Glomerular visceral epithelial cell (primary cell): ENCODE data around the gene SDC3.
A peak's percentile ranks its signal among the peaks of the same experiment; 100 is the strongest.
"Not testable (repeated sequence)": the region's sequence is repeated elsewhere in the genome, so short reads cannot be mapped to it uniquely, and the experiment has no call there.

Experiments used
- DNase-seq: peaks from one replicate; pipeline ENCODE4 v3.0.0-alpha.2; 2016; ENCODE audit errors: extremely low spot score

Gene SDC3, protein sequence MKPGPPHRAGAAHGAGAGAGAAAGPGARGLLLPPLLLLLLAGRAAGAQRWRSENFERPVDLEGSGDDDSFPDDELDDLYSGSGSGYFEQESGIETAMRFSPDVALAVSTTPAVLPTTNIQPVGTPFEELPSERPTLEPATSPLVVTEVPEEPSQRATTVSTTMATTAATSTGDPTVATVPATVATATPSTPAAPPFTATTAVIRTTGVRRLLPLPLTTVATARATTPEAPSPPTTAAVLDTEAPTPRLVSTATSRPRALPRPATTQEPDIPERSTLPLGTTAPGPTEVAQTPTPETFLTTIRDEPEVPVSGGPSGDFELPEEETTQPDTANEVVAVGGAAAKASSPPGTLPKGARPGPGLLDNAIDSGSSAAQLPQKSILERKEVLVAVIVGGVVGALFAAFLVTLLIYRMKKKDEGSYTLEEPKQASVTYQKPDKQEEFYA

DNA sequence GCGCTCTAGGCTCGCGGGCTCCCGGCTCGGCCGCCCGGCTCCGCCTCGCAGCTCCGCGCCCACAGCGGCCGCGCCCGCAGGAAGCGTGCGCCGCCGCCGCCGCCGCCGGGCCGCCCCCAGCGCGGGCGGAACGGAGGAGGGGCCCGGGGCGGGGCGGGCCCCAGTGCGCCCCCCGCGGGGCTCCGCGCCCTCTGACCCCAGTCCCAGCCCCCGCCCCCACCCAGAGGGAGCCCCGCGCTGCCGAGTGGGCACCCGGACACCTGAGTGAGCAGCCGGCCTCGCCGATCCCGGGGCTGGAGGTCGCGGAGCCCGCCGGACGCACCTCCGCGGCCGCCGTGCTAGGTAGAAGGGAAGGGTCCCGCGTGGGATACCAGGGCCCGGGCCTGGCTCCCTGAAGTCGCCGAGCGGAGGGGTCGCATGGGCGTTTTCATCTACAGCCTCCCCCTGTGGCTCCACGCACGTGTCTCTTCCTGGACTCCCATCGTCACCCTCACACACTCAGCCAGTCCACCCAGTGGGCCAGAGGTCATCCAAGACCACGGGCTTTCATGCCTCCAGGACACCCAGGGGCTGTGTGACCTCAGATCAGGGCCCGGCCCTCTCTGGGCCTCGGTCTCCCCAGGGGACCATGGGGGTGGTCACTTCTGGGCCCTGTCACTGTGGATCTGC, at the start of gene SDC3:
SDC3 (minus strand) TSS at position 63 of the 669 bp plus-strand sequence. CDS start 172 bp downstream, outside the sequence.
- DNase-seq: peak; percentile 60

DNA sequence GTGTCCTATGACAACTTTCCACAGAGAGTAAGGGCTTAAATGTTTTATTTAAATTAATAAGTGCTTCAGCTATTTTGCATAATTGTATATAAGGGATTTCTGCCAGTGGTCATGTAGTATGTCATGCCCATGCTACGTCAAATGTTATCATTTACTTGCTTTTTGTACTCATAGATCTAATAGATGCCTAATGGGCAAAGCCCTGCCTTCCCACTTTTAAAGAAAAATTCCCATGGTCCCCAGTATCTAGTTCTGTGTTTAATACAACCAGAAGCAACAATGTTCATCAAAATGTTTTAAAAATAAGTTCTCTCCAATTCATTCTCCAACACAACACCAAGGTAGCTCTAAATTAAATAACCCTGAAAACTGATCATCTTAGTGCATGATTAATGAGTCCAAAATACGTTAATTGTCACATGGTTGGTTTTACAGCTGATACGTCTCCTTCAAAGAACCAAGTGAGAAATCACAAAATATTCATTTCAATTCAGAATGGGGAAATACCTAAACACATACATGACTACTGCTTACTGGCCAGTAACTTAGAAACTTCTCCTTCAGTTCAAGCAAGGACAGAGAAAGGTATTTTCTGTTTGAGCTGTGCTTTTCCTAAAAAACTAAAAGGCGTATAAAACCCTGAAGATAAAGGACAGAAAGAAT, 49.1 kb upstream of the SDC3 start:
- no peak for DNase-seq

DNA sequence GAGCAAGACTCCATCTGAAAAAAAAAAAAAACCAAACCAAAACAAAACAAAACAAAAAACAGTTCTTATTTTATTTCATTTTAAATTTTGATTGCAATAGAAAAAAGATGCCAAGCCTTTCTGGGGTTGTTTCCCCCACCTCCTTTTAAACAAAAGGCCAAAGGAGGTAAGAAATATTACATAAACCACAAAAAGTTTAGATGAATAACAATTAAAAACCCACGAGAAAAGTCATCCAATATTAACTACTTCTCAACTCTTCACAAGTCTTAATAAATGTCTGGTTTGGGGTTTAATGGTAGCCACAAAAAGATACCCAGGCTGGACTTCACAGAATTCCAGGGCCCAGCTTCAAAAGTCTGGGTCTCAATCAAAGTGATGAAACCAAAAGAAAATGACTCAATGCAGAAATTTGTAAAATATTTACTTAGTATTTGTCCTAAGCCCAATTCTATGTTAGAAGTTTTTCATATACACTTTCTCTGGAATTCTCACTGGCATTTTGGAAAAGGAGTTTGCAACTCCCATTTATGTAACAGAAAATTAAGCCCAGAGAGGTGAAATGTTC, 47.0 kb upstream of the SDC3 start:
- peak; percentile 36 for DNase-seq

DNA sequence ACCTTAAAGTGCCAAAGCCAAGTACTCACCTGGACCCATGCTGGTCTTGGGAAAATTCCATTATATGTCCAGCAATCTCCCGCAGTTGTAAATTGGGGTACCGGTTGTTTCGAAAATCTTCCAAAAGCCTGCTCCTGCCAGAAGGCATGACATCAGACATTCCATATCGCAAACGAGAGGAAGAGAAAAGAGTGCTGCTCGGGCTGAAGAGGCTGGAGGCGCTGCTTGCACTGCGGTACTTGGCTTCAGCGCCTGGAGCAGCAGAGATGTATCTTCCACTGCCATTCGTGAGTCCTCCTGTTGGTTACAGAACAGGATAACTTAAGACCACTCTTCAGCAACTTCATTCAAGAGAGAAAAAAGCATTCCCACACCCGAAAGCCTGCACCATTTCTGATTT, 45.1 kb upstream of the SDC3 start:
- no peak for DNase-seq

DNA sequence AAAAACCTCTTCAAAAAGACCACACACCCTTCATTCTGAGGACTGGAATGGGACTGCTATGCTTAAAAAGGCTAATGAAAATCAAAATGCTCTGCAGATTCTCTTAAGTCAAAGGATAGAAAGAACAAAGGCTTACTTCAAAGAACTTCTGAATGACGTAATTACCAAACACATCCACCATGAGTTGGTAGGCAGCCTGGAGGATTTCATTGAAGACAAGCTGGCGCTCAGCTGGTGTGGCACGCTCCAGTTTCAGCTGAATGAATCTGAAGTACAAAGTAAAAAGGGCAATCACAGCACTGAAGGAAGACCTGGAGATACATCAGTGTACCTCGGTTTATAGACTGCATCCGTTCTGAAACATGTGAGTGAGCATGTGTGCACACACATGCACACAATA, 43.5 kb upstream of the SDC3 start:
- no peak for DNase-seq

DNA sequence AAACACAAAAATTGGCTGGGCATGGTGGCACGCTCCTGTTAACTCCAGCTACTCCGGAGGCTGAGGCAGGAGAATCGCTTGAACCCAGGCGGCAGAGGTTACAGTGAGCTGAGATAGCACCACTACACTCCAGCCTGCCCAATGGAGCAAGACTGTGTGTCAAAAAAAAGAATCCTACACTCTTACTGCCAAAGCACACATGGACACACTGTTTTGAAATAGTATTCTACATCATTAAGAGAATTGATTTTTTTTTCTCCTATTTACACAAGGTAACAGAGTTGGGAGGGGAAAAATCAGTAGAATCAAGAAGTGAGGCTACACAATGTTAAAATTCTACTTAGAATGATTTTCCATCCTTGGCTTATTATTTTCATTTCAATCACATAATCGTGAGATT, 42.1 kb upstream of the SDC3 start:
- no peak for DNase-seq

DNA sequence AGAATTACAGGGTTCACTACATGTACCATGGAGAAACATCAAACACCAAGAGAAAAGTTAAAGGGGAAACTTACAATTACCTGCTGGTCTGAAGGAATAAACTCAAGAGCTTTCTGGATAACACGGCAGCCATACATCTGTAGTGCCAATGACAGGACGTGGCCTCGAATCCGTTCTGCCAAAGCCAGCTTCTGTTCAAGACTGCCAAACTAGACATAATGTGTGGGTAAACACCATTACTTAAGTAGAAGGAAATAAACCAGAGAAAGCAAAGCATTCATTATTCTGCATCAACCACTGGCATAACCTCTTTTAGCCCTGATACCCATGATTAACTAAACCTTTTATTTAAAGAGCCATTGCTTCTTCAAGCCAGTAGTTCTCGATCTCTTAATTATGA, 41.5 kb upstream of the SDC3 start:
- no peak for DNase-seq

DNA sequence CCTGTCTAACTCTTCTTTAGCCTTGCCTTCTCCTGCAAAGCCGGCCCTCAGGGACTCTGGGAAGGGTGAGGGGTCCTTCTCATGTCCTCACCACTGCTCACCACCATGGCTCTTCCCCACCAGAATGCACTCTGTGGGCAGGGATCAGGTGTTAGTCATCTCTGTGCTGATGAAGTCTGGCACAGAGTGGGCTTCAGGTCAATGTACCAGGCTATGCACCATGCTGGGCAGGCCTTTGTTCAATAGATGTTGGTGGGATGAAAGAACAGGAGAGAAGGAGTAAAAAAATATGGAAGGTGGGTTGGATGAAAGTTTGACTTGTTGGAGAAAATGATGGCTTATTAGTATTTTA, 40.9 kb upstream of the SDC3 start:
- DNase-seq: not testable (repeated sequence)

DNA sequence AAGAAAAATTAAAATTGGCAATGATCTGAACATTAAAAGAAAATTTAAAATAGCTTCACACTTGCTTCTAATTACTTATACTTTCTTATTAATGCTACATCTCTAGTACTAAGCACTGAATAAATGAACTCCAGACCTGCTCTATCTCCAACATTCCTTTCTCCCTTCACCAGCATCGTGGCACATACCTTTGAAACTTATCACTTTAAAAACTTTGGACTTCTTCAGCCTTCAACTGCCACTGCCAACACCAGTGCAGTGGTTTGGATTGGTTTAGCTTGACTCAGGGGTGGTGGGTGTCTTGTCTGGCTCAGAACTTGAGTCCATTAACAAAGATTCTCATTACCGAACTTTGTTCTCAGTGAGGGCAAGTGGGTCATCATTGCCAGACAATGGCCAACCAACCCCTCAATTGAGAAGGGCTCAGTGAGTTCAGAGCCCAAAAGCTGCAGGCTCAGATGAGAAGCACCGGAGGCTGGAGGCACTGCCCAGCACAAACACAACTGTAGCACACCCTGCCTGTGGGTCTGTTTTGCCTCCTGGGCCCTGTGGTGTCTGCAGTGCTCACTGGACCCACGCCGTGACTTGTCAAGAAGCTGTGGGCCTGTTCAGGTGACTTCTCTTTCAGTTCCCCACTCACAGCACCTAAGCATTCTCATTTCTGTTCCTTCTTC, 40.4 kb upstream of the SDC3 start:
- DNase-seq: not testable (repeated sequence)

DNA sequence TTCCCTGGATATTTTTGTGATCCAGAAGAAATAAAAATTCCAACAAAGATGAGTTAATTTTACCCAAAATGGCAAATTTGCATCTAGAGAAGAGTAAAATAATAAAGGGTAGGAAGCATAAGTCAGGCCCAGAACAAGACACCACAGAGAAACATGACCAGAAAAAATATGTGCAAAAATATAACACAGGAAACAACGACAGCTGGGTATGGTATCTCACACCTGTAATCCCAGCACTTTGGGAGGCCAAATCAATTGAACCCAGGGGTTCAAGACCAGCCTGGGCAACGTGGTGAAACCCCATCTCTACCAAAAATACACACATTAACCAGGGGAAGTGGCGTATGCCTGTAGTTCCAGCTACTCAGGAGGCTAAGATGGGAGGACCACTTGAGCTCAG, 39.7 kb upstream of the SDC3 start:
- no peak for DNase-seq

DNA sequence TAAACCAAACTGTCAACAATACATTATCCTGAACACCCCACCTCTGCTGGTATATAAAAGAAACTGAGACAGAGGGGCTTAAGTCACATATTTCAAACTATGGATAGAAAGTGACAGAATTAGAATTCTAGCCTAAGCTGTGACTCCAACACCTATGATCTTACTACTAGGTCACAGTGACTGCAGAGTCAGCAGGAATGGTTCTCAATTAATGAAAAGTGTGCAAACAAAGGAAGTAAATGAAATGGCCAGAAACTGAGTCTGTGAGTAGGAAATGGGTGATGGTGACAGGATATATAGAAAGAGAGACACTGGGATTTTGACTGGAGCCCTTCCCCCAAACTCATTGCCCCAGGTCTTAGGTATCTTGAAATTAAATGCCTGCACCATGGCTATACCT, 38.7 kb upstream of the SDC3 start:
- DNase-seq: no peak

DNA sequence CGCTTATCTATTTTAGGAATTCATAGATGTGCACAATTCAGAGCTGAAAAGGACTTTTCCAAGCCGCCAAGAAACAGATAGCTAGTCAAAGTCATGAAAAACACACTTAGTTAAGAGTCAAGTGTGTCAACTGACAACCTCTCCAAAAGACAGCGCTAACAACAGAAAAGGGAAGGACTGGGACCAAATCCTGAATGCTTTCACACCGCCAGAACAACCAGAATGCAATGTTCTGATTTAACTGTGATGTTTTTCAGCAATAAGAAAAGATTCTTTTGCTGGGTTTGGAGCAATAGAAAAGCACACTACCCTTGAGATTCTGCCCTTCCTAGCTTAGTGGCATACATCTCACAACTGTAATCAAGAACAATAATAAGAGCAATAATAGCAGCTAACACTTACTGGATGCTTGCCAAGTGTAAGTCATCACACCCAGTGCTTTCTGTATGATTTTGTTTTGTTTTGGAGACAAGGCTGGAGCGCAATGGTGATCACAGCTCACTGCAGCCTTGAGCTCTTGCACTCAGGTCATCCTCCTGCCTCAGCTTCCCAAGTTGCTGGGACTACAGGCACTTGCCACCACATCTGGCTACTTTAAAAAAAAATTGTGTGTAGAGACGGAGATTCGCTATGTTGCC, 33.9 kb upstream of the SDC3 start:
- no peak for DNase-seq

DNA sequence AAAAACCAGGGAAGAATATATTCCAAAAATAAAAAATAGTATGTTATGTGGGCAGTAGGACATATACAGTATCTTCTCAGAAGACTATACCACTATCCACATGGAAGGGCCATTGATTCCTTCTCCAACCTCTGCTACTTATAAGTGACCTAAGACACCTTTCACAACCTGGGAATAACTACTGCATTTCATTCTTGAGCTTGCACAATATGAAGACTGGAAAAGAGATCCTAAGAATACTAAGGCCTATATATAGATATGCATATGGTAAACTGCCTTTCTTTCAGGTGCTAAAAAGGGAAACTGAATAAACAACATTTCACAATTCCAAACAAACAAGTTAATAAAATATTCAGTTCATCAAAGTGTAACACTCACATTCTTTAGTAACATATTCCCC, 32.0 kb upstream of the SDC3 start:
- no peak for DNase-seq

DNA sequence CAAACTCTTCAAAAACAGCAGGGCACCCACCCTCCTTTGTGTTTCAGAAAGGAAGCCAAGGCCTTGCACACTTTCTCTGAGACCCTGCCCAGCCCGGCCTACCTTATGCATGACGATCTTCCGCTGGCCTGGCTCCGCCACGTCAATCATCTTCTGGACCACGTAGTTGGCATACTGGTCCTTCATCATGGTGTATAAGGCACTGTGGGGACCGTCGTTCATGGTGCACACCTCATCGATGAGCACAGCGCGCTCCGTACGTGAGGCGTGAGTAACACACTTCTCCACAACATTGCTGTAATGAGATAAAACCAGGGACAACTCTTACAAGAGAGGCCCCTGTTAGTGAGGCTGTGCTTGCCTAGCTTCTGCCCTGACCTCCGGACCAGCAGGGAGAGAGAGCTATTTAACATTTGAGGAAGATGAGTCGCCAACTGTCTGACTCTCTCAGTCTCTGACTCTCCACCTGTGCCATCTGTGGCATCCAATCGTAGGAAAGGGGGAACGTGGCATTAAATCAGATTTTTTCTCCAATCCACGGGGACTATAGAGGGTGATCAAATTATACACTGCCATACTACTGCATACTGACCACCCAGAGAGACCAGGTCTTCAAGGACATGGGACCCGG, 28.1 kb upstream of the SDC3 start:
- DNase-seq: no peak

DNA sequence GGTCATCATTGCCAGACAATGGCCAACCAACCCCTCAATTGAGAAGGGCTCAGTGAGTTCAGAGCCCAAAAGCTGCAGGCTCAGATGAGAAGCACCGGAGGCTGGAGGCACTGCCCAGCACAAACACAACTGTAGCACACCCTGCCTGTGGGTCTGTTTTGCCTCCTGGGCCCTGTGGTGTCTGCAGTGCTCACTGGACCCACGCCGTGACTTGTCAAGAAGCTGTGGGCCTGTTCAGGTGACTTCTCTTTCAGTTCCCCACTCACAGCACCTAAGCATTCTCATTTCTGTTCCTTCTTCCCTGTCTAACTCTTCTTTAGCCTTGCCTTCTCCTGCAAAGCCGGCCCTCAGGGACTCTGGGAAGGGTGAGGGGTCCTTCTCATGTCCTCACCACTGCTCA, 27.2 kb upstream of the SDC3 start:
- not testable (repeated sequence) for DNase-seq

DNA sequence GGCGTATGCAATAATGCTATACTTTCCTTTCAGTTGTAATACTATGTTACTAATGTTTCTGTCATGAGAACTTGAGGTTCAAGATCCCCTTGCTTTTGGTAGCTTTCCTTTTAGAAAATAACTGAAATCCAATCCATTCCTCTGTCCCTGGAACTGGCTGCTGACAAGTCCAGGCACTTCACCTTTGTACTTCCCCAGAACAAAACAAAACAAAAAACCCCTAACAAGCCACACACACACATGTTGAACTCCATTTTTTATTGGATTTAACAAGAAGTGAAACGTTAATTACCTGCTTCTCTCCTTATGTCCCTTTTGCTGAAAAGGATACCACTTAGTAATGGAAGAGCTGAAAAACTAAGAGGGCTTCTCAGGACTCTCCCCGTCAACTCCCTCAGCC, 26.1 kb upstream of the SDC3 start:
- no peak for DNase-seq

DNA sequence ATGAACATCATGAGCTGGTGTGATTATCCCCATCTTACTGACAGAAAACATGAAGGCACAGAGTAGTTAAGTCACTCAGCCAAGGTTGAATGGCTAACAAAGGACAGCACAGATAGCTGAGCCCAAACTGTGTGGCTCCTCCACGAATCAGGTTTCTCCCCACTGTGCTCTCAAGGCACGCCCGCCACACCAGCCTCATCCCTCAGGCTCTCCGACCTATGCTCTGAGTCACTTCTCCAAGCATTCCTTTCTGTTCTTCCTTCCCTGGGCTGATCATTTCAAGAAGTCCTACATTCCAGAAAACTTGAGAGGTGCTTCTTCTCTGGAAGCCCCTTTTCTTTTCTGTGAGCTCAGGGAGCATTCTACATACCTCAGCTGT, 25.3 kb upstream of the SDC3 start:
- DNase-seq: peak; percentile 72

DNA sequence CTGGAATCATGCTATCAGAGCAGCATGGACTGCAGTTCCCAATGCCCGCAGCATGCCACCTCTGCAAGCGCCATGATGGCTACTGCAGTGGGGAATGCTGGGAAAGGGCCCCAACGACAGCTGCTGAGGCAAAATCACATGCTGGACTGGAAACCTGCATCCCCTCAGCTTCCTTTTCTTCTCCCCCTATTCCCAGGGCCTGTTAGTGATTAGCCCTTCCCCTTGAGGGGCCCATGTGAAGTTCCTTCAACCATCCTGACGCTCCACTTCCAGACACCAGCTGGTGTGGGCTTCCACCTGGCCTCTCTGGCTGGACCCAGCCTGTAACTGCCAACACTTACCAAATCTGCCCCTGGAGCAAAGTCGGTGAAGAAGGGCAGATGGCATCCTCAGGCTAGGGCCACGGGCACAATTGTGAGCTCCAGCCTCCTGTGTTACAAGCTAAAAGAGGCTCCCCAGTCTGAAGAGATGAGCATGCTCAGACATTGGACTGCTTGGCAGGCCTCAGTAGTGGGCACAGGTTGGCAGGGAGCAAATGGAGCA, 22.1 kb upstream of the SDC3 start:
- DNase-seq: no peak

DNA sequence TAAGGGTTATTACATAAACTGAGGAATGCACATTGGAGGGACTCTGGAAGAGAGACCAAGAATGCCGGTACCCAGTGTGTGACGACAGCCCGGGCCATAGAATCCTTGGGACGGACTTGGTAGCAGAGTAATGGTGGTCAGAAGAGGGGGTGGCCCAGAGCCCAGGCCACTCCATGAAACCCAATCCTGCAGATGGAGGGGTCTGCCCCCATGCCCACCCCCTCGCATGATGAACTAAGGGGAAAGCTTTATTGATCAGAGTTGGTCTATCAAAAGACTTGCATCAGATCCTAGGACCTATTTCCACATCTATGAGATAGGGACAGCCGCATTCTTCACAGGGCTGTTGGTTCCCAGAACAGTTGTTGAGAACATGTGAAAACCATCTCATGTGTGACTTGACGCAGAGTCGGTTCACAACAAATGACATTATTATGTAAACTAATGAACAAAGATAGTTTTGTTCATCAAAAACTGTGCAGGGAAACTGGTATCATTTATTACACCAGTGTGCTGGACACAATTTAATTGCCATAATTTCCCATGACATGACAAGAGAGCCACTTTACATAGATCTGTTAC, 21.5 kb upstream of the SDC3 start:
- DNase-seq: no peak

DNA sequence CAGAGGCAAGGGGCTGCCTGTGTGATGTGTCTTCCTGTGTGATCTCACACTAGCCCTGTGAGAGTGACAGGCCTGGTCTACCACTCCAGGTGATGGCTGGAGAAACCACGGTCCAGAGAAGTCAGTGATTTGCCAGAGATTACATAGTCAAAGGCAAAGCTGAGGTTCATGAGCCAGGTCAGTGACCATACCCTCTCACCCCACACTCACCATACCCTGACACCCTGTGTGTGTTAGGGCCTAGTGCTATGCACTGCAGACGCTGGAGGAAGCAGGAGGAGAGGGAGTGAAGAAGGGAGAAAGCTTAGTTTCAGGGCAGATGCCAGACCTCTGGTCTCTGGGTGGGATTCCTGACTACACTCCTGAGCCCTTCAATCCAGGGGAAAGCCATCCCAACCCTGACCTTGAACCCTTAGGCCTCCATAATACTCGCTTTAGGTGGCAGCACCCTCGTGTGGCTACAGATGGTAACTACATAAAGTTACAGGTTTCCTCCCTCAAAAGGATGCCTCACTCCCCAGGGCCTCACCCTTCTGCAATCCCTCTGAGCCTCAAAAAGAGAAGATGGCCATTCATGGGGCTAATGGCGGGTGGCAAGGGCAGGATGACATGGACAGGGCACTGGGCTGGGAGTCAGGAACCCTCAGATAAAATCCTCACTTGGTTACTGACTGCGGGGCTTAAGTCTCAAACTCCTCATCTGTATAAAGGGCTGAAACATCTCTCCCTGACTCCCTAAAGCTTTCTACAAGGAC, 20.8 kb upstream of the SDC3 start:
- peak; percentile 53 for DNase-seq
